H9 (cell line): ENCODE measurements around the gene SETBP1. TPM values are rescaled to one million over a fixed set of nuclear protein-coding genes. Genes with fewer than 3 reads are reported as not detected.

Experiments used
- DNase-seq: peaks from one replicate; pipeline ENCODE4 v3.0.0-alpha.2; 2017
- H2AFZ ChIP-seq: one replicate; pipeline ENCODE4 v1.6.1; 2013; ENCODE audit warnings: mild to moderate bottlenecking, low read length, control low read depth, moderate library complexity
- H2AK5ac ChIP-seq: 2 replicates; pipeline ENCODE4 v1.6.1; 2013; ENCODE audit warnings: low read length, control low read depth, mixed read lengths; ENCODE audit not compliant: insufficient read length
- H2BK120ac ChIP-seq: one replicate; pipeline ENCODE4 v1.6.1; 2013; ENCODE audit warnings: low read depth, mild to moderate bottlenecking, low read length, control low read depth, inconsistent platforms; ENCODE audit not compliant: poor library complexity, severe bottlenecking
- H2BK12ac ChIP-seq: 2 replicates; pipeline ENCODE4 v1.6.1; 2013; ENCODE audit warnings: low read length, control low read depth, mixed read lengths, low read depth; ENCODE audit not compliant: insufficient read length
- H2BK15ac ChIP-seq: 2 replicates; pipeline ENCODE4 v1.6.1; 2013; ENCODE audit warnings: low read depth, low read length, control low read depth
- H2BK20ac ChIP-seq: one replicate; pipeline ENCODE4 v1.6.1; 2013; ENCODE audit warnings: low read depth, mild to moderate bottlenecking, low read length, control low read depth, inconsistent platforms; ENCODE audit not compliant: poor library complexity, severe bottlenecking
- H2BK5ac ChIP-seq: 2 replicates; pipeline ENCODE4 v1.6.1; 2013; ENCODE audit warnings: low read length, control low read depth, mixed read lengths; ENCODE audit not compliant: insufficient read length
- H3K14ac ChIP-seq: 2 replicates; pipeline ENCODE4 v1.6.1; 2013; ENCODE audit warnings: low read length, control low read depth; ENCODE audit not compliant: insufficient read depth
- H3K18ac ChIP-seq: 2 replicates; pipeline ENCODE4 v1.6.1; 2013; ENCODE audit warnings: low read depth, mild to moderate bottlenecking, mixed read lengths, low read length, control low read depth; ENCODE audit not compliant: insufficient read length
- H3K23ac ChIP-seq: 2 replicates; pipeline ENCODE4 v1.6.1; 2013; ENCODE audit warnings: low read length, control low read depth, mixed read lengths, low read depth; ENCODE audit not compliant: insufficient read length
- H3K23me2 ChIP-seq: 2 replicates; pipeline ENCODE4 v1.6.1; 2013; ENCODE audit warnings: low read depth, mild to moderate bottlenecking, mixed read lengths, low read length, control low read depth; ENCODE audit not compliant: insufficient read length, poor library complexity, severe bottlenecking
- H3K27ac ChIP-seq: 2 replicates; pipeline ENCODE4 v1.5.1; 2013; ENCODE audit warnings: low read length, control low read depth, mixed read lengths, low read depth; ENCODE audit not compliant: insufficient read length
- H3K27me3 ChIP-seq: 2 replicates; pipeline ENCODE4 v1.6.1; 2013; ENCODE audit warnings: low read length, control low read depth, inconsistent platforms; ENCODE audit not compliant: insufficient read depth
- H3K4ac ChIP-seq: 2 replicates; pipeline ENCODE4 v1.6.1; 2013; ENCODE audit warnings: low read depth, mild to moderate bottlenecking, control low read depth, inconsistent platforms, low read length, moderate library complexity
- H3K4me1 ChIP-seq: 2 replicates; pipeline ENCODE4 v1.6.1; 2013; ENCODE audit warnings: low read length, control low read depth, inconsistent platforms; ENCODE audit not compliant: insufficient read depth
- H3K4me2 ChIP-seq: 2 replicates; pipeline ENCODE4 v1.6.1; 2013; ENCODE audit warnings: low read length, control low read depth, mixed read lengths; ENCODE audit not compliant: insufficient read length, insufficient read depth
- H3K56ac ChIP-seq: 2 replicates; pipeline ENCODE4 v1.6.1; 2013; ENCODE audit warnings: low read depth, mild to moderate bottlenecking, mixed read lengths, low read length, control low read depth; ENCODE audit not compliant: insufficient read length
- H3K79me1 ChIP-seq: 2 replicates; pipeline ENCODE4 v1.6.1; 2013; ENCODE audit warnings: low read depth, mild to moderate bottlenecking, moderate library complexity, low read length, control low read depth, inconsistent platforms; ENCODE audit not compliant: insufficient read depth, poor library complexity, severe bottlenecking
- H3K79me2 ChIP-seq: 2 replicates; pipeline ENCODE4 v1.6.1; 2013; ENCODE audit warnings: low read length, control low read depth, inconsistent platforms; ENCODE audit not compliant: insufficient read depth
- H3K9ac ChIP-seq: 2 replicates; pipeline ENCODE4 v1.6.1; 2013; ENCODE audit warnings: low read length, control low read depth, mixed read lengths; ENCODE audit not compliant: insufficient read length; ENCODE audit errors: extremely low read depth
- H3K9me3 ChIP-seq: one replicate; pipeline ENCODE4 v1.6.1; 2013; ENCODE audit warnings: low read depth, low read length, inconsistent platforms; ENCODE audit not compliant: control insufficient read depth
- H3T11ph ChIP-seq: one replicate; pipeline ENCODE4 v1.6.1; 2013; ENCODE audit warnings: mild to moderate bottlenecking, low read length, control low read depth, inconsistent platforms
- H4K20me1 ChIP-seq: one replicate; pipeline ENCODE4 v1.6.1; 2013; ENCODE audit not compliant: control insufficient read depth, insufficient read length, insufficient read depth
- H4K5ac ChIP-seq: 2 replicates; pipeline ENCODE4 v1.6.1; 2013; ENCODE audit warnings: low read depth, mild to moderate bottlenecking, mixed read lengths, low read length, control low read depth; ENCODE audit not compliant: insufficient read length
- H4K8ac ChIP-seq: replicated peaks from 2 replicates; pipeline ENCODE4 v1.6.1; 2013; ENCODE audit warnings: low read length, control low read depth, mixed read lengths, low read depth; ENCODE audit not compliant: insufficient read length
- H4K91ac ChIP-seq: 2 replicates; pipeline ENCODE4 v1.6.1; 2013; ENCODE audit warnings: low read depth, mild to moderate bottlenecking, moderate library complexity, mixed read lengths, low read length, control low read depth; ENCODE audit not compliant: insufficient read length
- H3K27ac Mint-ChIP-seq, 3 experiments: 2 replicates in 2 of 3; 3 replicates in 1 of 3; pipeline ENCODE4 v1.8.0; 2020 to 2021; ENCODE audit warnings: mixed read lengths in 3 of 3, mild to moderate bottlenecking in 1 of 3, moderate library complexity in 1 of 3
- H3K27me3 Mint-ChIP-seq: 2 replicates; pipeline ENCODE4 v1.8.0; 2021; ENCODE audit warnings: low read depth, mild to moderate bottlenecking, moderate library complexity, mixed read lengths
- H3K36me3 Mint-ChIP-seq, 3 experiments: 2 replicates in 2 of 3; 3 replicates in 1 of 3; pipeline ENCODE4 v1.8.0; 2020 to 2021; ENCODE audit warnings: low read depth in 3 of 3, mixed read lengths in 3 of 3; ENCODE audit not compliant: insufficient read depth in 1 of 3
- H3K4me1 Mint-ChIP-seq, 2 experiments: 2 replicates each; pipeline ENCODE4 v1.8.0; 2020; ENCODE audit warnings: mixed read lengths in 2 of 2
- H3K4me3 Mint-ChIP-seq, 2 experiments: 2 replicates in 1 of 2; 3 replicates in 1 of 2; pipeline ENCODE4 v1.8.0; 2020 to 2021; ENCODE audit warnings: mild to moderate bottlenecking in 2 of 2, mixed read lengths in 2 of 2, moderate library complexity in 1 of 2
- H3K9me3 Mint-ChIP-seq, 2 experiments: 2 replicates in 1 of 2; 3 replicates in 1 of 2; pipeline ENCODE4 v1.8.0; 2020; ENCODE audit warnings: mild to moderate bottlenecking in 2 of 2, mixed read lengths in 2 of 2, moderate library complexity in 1 of 2
- WGBS: extraction: QIAGEN DNeasy Blood & Tissue Kit; methylation state at CpG from one replicate; pipeline ENCODE4 v1.1.7; 2013; ENCODE audit warnings: missing lambda C conversion rate, low lambda C conversion rate, mixed read lengths; ENCODE audit not compliant: insufficient read length; ENCODE audit errors: extremely low coverage; 5-methylcytosine and 5-hydroxymethylcytosine counted together
- total RNA-seq: library from RNA; stranded (reverse); gene quantifications from 2 replicates; pipeline ENCODE4 v1.2.1, GENCODE V29; 2021
- TF ChIP-seq, protein P1 (sequence below): fragments of 200-600 bp; sonication (generic); conservative IDR thresholded peaks from 3 replicates; pipeline ENCODE4 v1.8.0; 2021; ENCODE audit warnings: antibody characterized with exemption, mild to moderate bottlenecking

The SETBP1 gene
- total RNA-seq, 1 experiment from 2014 or later: 4.6 TPM

DNA sequence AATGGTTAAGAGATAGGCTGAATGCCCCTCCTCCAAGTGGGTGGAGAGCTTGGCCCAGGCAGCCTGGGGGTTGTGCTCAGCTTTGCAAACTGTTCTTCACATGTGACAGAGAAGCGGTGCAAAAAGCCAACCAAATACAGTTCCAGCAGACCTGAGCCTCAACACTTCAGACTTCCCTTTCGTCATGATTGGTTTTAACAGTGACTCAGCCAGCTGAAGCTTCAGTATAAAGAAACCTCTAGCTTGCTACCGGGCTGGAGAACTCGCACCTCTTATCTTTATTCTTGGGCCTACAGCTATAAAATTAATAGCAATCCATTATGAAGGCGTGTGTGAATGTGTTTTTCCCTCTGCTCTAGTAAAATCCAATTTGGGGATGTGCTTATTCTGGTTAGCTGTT, 20.0 kb downstream of the SETBP1 start:
- Mint-ChIP-seq H3K4me1 (peaks cover 57 to 60% of the 10 kb centered on the region in 2 experiments), H3K36me3 (peaks cover 3 to 16% (median 5%) of the 10 kb centered on the region in 3 experiments; a peak in 5 of 7 replicates), H3K27me3 (0 out of 2 replicates have a peak, but pooled peaks cover 1% of the 10 kb centered on the region), H3K27ac (no peak overlapping the region), H3K4me3 (no peak overlapping the region), H3K9me3 (no peaks in the 10 kb centered on the region)
- Histone ChIP-seq H3K23ac (no peak overlapping the region), H3K79me1 (no peaks in the 10 kb centered on the region), H3K27ac (no peak overlapping the region), H3K56ac (no peak overlapping the region), H4K20me1 (no peaks in the 10 kb centered on the region), H3K4ac (no peak overlapping the region), H3K4me1 (peaks cover 4% of the 10 kb centered on the region; the same call in 1 of the 2 replicates), H3K9ac (no peak overlapping the region), H2BK12ac (no peak overlapping the region), H3K9me3 (no peaks in the 10 kb centered on the region), H3K27me3 (no peaks in the 10 kb centered on the region), H2BK5ac (no peak overlapping the region), H3K18ac (no peak overlapping the region), H4K91ac (no peak overlapping the region), H3K79me2 (no peaks in the 10 kb centered on the region), H2AFZ (no peak overlapping the region), H3T11ph (no peak overlapping the region), H2BK15ac (no peak overlapping the region), H4K5ac (no peak overlapping the region), H3K14ac (no peak overlapping the region), H3K23me2 (no peaks in the 10 kb centered on the region), H2BK20ac (no peak overlapping the region), H3K4me2 (no peak overlapping the region), H2AK5ac (no peak overlapping the region), H2BK120ac (no peak overlapping the region), H4K8ac (no peak overlapping the region)
- TF ChIP-seq, protein P1, sequence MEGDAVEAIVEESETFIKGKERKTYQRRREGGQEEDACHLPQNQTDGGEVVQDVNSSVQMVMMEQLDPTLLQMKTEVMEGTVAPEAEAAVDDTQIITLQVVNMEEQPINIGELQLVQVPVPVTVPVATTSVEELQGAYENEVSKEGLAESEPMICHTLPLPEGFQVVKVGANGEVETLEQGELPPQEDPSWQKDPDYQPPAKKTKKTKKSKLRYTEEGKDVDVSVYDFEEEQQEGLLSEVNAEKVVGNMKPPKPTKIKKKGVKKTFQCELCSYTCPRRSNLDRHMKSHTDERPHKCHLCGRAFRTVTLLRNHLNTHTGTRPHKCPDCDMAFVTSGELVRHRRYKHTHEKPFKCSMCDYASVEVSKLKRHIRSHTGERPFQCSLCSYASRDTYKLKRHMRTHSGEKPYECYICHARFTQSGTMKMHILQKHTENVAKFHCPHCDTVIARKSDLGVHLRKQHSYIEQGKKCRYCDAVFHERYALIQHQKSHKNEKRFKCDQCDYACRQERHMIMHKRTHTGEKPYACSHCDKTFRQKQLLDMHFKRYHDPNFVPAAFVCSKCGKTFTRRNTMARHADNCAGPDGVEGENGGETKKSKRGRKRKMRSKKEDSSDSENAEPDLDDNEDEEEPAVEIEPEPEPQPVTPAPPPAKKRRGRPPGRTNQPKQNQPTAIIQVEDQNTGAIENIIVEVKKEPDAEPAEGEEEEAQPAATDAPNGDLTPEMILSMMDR: no peak
- WGBS: no CpG with 5 or more reads among the region's 5 CpGs
- no peak for DNase-seq
